HepG2 (cell line): ENCODE results near the gene GNMT. TPM values are rescaled to one million over a fixed set of nuclear protein-coding genes. Genes with fewer than 3 reads are reported as not detected.

Source experiments
- GLI4 ChIP-seq: sonication (generic); formaldehyde crosslinking; IDR thresholded peaks from 2 replicates; pipeline ENCODE4 v1.5.1; 2020; ENCODE audit warnings: missing genetic modification reagents, mild to moderate bottlenecking, moderate library complexity, borderline replicate concordance
- IKZF1 ChIP-seq: fragments of 450-650 bp; IDR thresholded peaks from 2 replicates; pipeline ENCODE4 v1.7.1; 2016
- MAF1 ChIP-seq: sonication (generic); formaldehyde crosslinking; IDR thresholded peaks from 2 replicates; pipeline ENCODE4 v1.5.0; 2020; ENCODE audit warnings: missing genetic modification reagents, borderline replicate concordance
- NFATC3 ChIP-seq: sonication (generic); formaldehyde crosslinking; IDR thresholded peaks from 2 replicates; pipeline ENCODE4 v1.5.1; 2020; ENCODE audit warnings: mild to moderate bottlenecking, missing genetic modification reagents
- POLR2G ChIP-seq: fragments of 200-400 bp; formaldehyde crosslinking; IDR thresholded peaks from 2 replicates; pipeline ENCODE4 v1.6.1; 2018; ENCODE audit warnings: mild to moderate bottlenecking, low read depth, low read length, moderate library complexity
- ZNF260 ChIP-seq: sonication (generic); formaldehyde crosslinking; IDR thresholded peaks from 2 replicates; pipeline ENCODE4 v1.4.0; 2020; ENCODE audit warnings: missing genetic modification reagents, low read depth, mild to moderate bottlenecking, borderline replicate concordance
- polyA plus RNA-seq, 8 experiments: library from polyadenylated mRNA; depleted of rRNA in 3 of 8; stranded (reverse) in 7 of 8; unstranded in 1 of 8; fragments of >200 nt; fragmentation: Illumina TruSeq in 4 of 8; extraction: Trizol in 4 of 8; gene quantifications; 2 replicates each; pipeline versions ENCODE4 v1.2.1 to v1.2.3, GENCODE V29; 2011 to 2016; ENCODE audit warnings: low read depth in 4 of 8, missing spikeins in 1 of 8, mixed read lengths in 1 of 8; ENCODE audit not compliant: insufficient read depth in 1 of 8
- total RNA-seq, 5 experiments: library from RNA; depleted of rRNA; stranded (reverse); fragments of >200 nt; fragmentation: Illumina TruSeq; extraction: Trizol; gene quantifications; 2 replicates each; pipeline ENCODE4 v1.2.3, GENCODE V29; 2016; ENCODE audit warnings: low read depth in 1 of 5
- TF ChIP-seq, protein P1 (sequence below), 2 experiments: fragments of 450-650 bp in 1 of 2; sonication (generic) in 1 of 2; formaldehyde crosslinking in 1 of 2; IDR thresholded peaks; 2 replicates each; pipeline versions ENCODE4 v1.6.1 to v1.8.0; 2016 to 2022; ENCODE audit warnings: antibody characterized with exemption in 1 of 2, mild to moderate bottlenecking in 1 of 2, missing genetic modification reagents in 1 of 2
- TF ChIP-seq, protein P2 (sequence below): IDR thresholded peaks from 2 replicates; pipeline ENCODE4 v1.6.1; 2012; ENCODE audit warnings: low read length, improper control_type of control experiment
- TF ChIP-seq, protein P3 (sequence below): sonication (generic); formaldehyde crosslinking; IDR thresholded peaks from 2 replicates; pipeline ENCODE4 v1.4.0; 2020; ENCODE audit warnings: missing genetic modification reagents, borderline replicate concordance
- TF ChIP-seq, protein P4 (sequence below): IDR thresholded peaks from 2 replicates; pipeline ENCODE4 v1.6.1; 2018; ENCODE audit warnings: missing genetic modification reagents, mild to moderate bottlenecking, missing compliant biosample characterization

The GNMT gene
- total and polyA plus RNA-seq, 2 of the 13 experiments (the other 11 are each of a cell fraction or from before 2014, with no cell fraction given), result 2.8 to 7.0 TPM

DNA sequence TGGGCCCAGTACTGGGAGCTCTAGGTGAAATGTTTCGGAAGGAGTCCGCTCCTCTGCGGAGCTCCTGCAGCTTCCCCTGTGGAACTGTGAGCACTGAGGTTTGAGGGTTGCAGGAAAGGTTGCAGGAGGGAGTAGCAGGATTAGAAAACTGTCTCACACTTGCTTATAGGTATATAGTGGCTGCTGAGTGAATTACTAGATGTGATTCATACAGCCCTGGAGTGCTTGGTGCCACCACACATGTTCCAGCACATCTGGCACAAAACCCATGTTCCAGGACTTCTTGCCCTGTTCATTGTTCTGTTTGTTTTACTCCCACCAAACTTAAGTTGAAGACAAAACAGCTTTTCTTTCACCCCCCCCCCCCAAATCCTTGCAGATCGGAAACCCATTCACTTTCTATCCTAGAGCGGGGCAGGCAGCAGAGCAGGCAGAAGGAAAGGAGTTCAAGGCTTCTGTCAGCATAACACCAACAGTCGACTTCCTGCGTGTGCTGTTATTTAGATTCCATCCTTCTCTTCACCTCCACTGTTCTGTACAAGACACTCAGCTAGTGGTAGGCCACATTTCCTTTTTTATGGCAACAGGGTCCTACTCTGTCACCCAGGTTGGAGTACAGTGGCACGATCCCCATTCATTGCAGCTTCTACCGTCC is 19.1 kb downstream of the GNMT start (continued):
- TF ChIP-seq, protein P1, sequence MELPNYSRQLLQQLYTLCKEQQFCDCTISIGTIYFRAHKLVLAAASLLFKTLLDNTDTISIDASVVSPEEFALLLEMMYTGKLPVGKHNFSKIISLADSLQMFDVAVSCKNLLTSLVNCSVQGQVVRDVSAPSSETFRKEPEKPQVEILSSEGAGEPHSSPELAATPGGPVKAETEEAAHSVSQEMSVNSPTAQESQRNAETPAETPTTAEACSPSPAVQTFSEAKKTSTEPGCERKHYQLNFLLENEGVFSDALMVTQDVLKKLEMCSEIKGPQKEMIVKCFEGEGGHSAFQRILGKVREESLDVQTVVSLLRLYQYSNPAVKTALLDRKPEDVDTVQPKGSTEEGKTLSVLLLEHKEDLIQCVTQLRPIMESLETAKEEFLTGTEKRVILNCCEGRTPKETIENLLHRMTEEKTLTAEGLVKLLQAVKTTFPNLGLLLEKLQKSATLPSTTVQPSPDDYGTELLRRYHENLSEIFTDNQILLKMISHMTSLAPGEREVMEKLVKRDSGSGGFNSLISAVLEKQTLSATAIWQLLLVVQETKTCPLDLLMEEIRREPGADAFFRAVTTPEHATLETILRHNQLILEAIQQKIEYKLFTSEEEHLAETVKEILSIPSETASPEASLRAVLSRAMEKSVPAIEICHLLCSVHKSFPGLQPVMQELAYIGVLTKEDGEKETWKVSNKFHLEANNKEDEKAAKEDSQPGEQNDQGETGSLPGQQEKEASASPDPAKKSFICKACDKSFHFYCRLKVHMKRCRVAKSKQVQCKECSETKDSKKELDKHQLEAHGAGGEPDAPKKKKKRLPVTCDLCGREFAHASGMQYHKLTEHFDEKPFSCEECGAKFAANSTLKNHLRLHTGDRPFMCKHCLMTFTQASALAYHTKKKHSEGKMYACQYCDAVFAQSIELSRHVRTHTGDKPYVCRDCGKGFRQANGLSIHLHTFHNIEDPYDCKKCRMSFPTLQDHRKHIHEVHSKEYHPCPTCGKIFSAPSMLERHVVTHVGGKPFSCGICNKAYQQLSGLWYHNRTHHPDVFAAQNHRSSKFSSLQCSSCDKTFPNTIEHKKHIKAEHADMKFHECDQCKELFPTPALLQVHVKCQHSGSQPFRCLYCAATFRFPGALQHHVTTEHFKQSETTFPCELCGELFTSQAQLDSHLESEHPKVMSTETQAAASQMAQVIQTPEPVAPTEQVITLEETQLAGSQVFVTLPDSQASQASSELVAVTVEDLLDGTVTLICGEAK (IDR thresholded peaks at IDR 0.05), result no peak
- TF ChIP-seq, protein P1 (CRISPR knock-in tag; IDR thresholded peaks at IDR 0.05), result no peak
- TF ChIP-seq ZNF260 (CRISPR knock-in tag) (no peak), IKZF1 (no peak), NFATC3 (CRISPR knock-in tag) (0 out of 2 replicates have a peak, but pooled peaks have one; percentile 9), POLR2G (no peak; the same call in 1 of the 2 replicates), GLI4 (CRISPR knock-in tag) (no peak; the same call in 1 of the 2 replicates), MAF1 (CRISPR knock-in tag) (no peak)
- TF ChIP-seq, protein P2, sequence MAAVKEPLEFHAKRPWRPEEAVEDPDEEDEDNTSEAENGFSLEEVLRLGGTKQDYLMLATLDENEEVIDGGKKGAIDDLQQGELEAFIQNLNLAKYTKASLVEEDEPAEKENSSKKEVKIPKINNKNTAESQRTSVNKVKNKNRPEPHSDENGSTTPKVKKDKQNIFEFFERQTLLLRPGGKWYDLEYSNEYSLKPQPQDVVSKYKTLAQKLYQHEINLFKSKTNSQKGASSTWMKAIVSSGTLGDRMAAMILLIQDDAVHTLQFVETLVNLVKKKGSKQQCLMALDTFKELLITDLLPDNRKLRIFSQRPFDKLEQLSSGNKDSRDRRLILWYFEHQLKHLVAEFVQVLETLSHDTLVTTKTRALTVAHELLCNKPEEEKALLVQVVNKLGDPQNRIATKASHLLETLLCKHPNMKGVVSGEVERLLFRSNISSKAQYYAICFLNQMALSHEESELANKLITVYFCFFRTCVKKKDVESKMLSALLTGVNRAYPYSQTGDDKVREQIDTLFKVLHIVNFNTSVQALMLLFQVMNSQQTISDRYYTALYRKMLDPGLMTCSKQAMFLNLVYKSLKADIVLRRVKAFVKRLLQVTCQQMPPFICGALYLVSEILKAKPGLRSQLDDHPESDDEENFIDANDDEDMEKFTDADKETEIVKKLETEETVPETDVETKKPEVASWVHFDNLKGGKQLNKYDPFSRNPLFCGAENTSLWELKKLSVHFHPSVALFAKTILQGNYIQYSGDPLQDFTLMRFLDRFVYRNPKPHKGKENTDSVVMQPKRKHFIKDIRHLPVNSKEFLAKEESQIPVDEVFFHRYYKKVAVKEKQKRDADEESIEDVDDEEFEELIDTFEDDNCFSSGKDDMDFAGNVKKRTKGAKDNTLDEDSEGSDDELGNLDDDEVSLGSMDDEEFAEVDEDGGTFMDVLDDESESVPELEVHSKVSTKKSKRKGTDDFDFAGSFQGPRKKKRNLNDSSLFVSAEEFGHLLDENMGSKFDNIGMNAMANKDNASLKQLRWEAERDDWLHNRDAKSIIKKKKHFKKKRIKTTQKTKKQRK, result no peak
- TF ChIP-seq, protein P3, sequence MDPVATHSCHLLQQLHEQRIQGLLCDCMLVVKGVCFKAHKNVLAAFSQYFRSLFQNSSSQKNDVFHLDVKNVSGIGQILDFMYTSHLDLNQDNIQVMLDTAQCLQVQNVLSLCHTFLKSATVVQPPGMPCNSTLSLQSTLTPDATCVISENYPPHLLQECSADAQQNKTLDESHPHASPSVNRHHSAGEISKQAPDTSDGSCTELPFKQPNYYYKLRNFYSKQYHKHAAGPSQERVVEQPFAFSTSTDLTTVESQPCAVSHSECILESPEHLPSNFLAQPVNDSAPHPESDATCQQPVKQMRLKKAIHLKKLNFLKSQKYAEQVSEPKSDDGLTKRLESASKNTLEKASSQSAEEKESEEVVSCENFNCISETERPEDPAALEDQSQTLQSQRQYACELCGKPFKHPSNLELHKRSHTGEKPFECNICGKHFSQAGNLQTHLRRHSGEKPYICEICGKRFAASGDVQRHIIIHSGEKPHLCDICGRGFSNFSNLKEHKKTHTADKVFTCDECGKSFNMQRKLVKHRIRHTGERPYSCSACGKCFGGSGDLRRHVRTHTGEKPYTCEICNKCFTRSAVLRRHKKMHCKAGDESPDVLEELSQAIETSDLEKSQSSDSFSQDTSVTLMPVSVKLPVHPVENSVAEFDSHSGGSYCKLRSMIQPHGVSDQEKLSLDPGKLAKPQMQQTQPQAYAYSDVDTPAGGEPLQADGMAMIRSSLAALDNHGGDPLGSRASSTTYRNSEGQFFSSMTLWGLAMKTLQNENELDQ (CRISPR knock-in tag), result no peak
- TF ChIP-seq, protein P4, sequence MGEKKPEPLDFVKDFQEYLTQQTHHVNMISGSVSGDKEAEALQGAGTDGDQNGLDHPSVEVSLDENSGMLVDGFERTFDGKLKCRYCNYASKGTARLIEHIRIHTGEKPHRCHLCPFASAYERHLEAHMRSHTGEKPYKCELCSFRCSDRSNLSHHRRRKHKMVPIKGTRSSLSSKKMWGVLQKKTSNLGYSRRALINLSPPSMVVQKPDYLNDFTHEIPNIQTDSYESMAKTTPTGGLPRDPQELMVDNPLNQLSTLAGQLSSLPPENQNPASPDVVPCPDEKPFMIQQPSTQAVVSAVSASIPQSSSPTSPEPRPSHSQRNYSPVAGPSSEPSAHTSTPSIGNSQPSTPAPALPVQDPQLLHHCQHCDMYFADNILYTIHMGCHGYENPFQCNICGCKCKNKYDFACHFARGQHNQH (CRISPR knock-in tag), result 0 out of 2 replicates have a peak, but pooled peaks have one; percentile 13
